Measurements from ENCODE around the gene EDNRB.

Gene EDNRB

GRCh38 chr13:77863144-77863543, 55.5 kb downstream of the EDNRB start:
- no peak overlapping the region for H3K4me3 ChIP-seq (ENCODE audit: low read length, poor library complexity, severe bottlenecking)
- H3K4me2 ChIP-seq (ENCODE audit: low read depth, low read length, poor library complexity, severe bottlenecking): no peak overlapping the region
- no peaks in the 10 kb centered on the region for H3F3A ChIP-seq (ENCODE audit: low read depth)
- TF ChIP-seq EZH2phosphoT487 (IDR thresholded peaks at IDR 0.05; ENCODE audit: borderline replicate concordance): no peak
- no peak for TF ChIP-seq CTCF (conservative IDR thresholded peaks at IDR 0.05; ENCODE audit: low read length)
- H4K20me1 ChIP-seq (ENCODE audit: insufficient read depth, low read length, poor library complexity, severe bottlenecking): no peaks in the 10 kb centered on the region
- H3K9me3 ChIP-seq (ENCODE audit: insufficient read depth, low read depth, low read length): no peaks in the 10 kb centered on the region
- no peaks in the 10 kb centered on the region for H3K27me3 ChIP-seq (ENCODE audit: insufficient read depth, low read length, poor library complexity, severe bottlenecking)
- H3K36me3 ChIP-seq (ENCODE audit: insufficient read depth, low read length): no peaks in the 10 kb centered on the region
- H2AFZ ChIP-seq (ENCODE audit: low read length): no peak overlapping the region
- no peaks in the 10 kb centered on the region for H3K9me2 ChIP-seq (replicated peaks; ENCODE audit: low read depth, low read length)
- H3K79me2 ChIP-seq (ENCODE audit: insufficient read depth, low read length): no peaks in the 10 kb centered on the region
- no peak overlapping the region for H3K9ac ChIP-seq (ENCODE audit: low read depth, low read length, poor library complexity, severe bottlenecking)
- H3K4me1 ChIP-seq (ENCODE audit: insufficient read depth, low read length, poor library complexity, severe bottlenecking): peaks cover 7% of the 10 kb centered on the region

- Histone ChIP-seq H3K9me2 (replicated peaks; ENCODE audit: low read depth, low read length) (no peaks in the 10 kb centered on the region), H3K36me3 (ENCODE audit: insufficient read depth, low read length) (no peaks in the 10 kb centered on the region), H3K4me1 (ENCODE audit: insufficient read depth, low read length, poor library complexity, severe bottlenecking) (peaks cover 7% of the 10 kb centered on the region), H3K9me3 (ENCODE audit: insufficient read depth, low read depth, low read length) (no peaks in the 10 kb centered on the region), H3K27me3 (ENCODE audit: insufficient read depth, low read length, poor library complexity, severe bottlenecking) (no peaks in the 10 kb centered on the region), H3K79me2 (ENCODE audit: insufficient read depth, low read length) (no peaks in the 10 kb centered on the region), H3K4me3 (ENCODE audit: low read length, poor library complexity, severe bottlenecking) (no peak overlapping the region), H3F3A (ENCODE audit: low read depth) (no peaks in the 10 kb centered on the region), H3K4me2 (ENCODE audit: low read depth, low read length, poor library complexity, severe bottlenecking) (no peak overlapping the region), H4K20me1 (ENCODE audit: insufficient read depth, low read length, poor library complexity, severe bottlenecking) (no peaks in the 10 kb centered on the region), H2AFZ (ENCODE audit: low read length) (no peak overlapping the region), H3K9ac (ENCODE audit: low read depth, low read length, poor library complexity, severe bottlenecking) (no peak overlapping the region)
- TF ChIP-seq CTCF (conservative IDR thresholded peaks at IDR 0.05; ENCODE audit: low read length) (no peak), EZH2phosphoT487 (IDR thresholded peaks at IDR 0.05; ENCODE audit: borderline replicate concordance) (no peak)
Observed at GRCh38 chr13:77861741-77862140, 56.9 kb downstream of the EDNRB start.

- peaks cover 7% of the 10 kb centered on the region for H3K4me1 ChIP-seq (ENCODE audit: insufficient read depth, low read length, poor library complexity, severe bottlenecking)
- no peak overlapping the region for H3K4me3 ChIP-seq (ENCODE audit: low read length, poor library complexity, severe bottlenecking)
- H2AFZ ChIP-seq (ENCODE audit: low read length): no peak overlapping the region
- H3F3A ChIP-seq (ENCODE audit: low read depth): no peaks in the 10 kb centered on the region
- no peak overlapping the region for H3K9ac ChIP-seq (ENCODE audit: low read depth, low read length, poor library complexity, severe bottlenecking)
- H3K9me2 ChIP-seq (replicated peaks; ENCODE audit: low read depth, low read length): no peaks in the 10 kb centered on the region
- H3K9me3 ChIP-seq (ENCODE audit: insufficient read depth, low read depth, low read length): no peaks in the 10 kb centered on the region
- H3K27me3 ChIP-seq (ENCODE audit: insufficient read depth, low read length, poor library complexity, severe bottlenecking): no peaks in the 10 kb centered on the region
- H4K20me1 ChIP-seq (ENCODE audit: insufficient read depth, low read length, poor library complexity, severe bottlenecking): no peaks in the 10 kb centered on the region
- no peak overlapping the region for H3K4me2 ChIP-seq (ENCODE audit: low read depth, low read length, poor library complexity, severe bottlenecking)
- TF ChIP-seq CTCF (conservative IDR thresholded peaks at IDR 0.05; ENCODE audit: low read length): no peak
- no peak for TF ChIP-seq EZH2phosphoT487 (IDR thresholded peaks at IDR 0.05; ENCODE audit: borderline replicate concordance)
- H3K79me2 ChIP-seq (ENCODE audit: insufficient read depth, low read length): no peaks in the 10 kb centered on the region
- no peaks in the 10 kb centered on the region for H3K36me3 ChIP-seq (ENCODE audit: insufficient read depth, low read length)
Observed at GRCh38 chr13:77860507-77860981, 58.1 kb downstream of the EDNRB start.

Measured in Loucy (cell line).